Ishikawa (cell line): ENCODE results near the gene RNPEP.

ENCODE experiments used
- CEBPB ChIP-seq: IDR thresholded peaks from 2 replicates; pipeline ENCODE4 v1.6.1; 2012
- CREB1 ChIP-seq: IDR thresholded peaks from 2 replicates; pipeline ENCODE4 v1.6.1; 2012; ENCODE audit warnings: low read depth
- EGR1 ChIP-seq: IDR thresholded peaks from 2 replicates; pipeline ENCODE4 v1.6.1; 2012
- EP300 ChIP-seq: IDR thresholded peaks from 2 replicates; pipeline ENCODE4 v1.6.1; 2012; ENCODE audit warnings: borderline replicate concordance
- FOXM1 ChIP-seq: IDR thresholded peaks from 2 replicates; pipeline ENCODE4 v1.6.1; 2012; ENCODE audit warnings: low read depth, borderline replicate concordance
- MAX ChIP-seq: IDR thresholded peaks from 2 replicates; pipeline ENCODE4 v1.6.1; 2012
- NFIC ChIP-seq: IDR thresholded peaks from 2 replicates; pipeline ENCODE4 v1.6.1; 2012
- RAD21 ChIP-seq: IDR thresholded peaks from 2 replicates; pipeline ENCODE4 v1.6.1; 2012; ENCODE audit warnings: low read depth
- REST ChIP-seq: IDR thresholded peaks from 2 replicates; pipeline ENCODE4 v1.6.1; 2012; ENCODE audit warnings: low read depth, mild to moderate bottlenecking
- TAF1 ChIP-seq: IDR thresholded peaks from 2 replicates; pipeline ENCODE4 v1.6.1; 2012; ENCODE audit warnings: low read depth, mild to moderate bottlenecking
- TCF12 ChIP-seq: IDR thresholded peaks from 2 replicates; pipeline ENCODE4 v1.6.1; 2012; ENCODE audit warnings: low read depth
- TEAD4 ChIP-seq: IDR thresholded peaks from 2 replicates; pipeline ENCODE4 v1.6.1; 2012
- USF1 ChIP-seq: IDR thresholded peaks from 2 replicates; pipeline ENCODE4 v1.6.1; 2012
- YY1 ChIP-seq: IDR thresholded peaks from 2 replicates; pipeline ENCODE4 v1.6.1; 2012; ENCODE audit warnings: low read depth
- ZBTB7A ChIP-seq: IDR thresholded peaks from 2 replicates; pipeline ENCODE4 v1.6.1; 2012; ENCODE audit warnings: low read depth

The RNPEP gene

GRCh38 chr1:201946224-201946908 lies 36.1 kb upstream of the RNPEP start, which contains the start of gene LMOD1:
Gene LMOD1 (minus strand): TSS chr1:201946548. CDS start chr1:201946340, 208 bp downstream.
- TF ChIP-seq USF1 (no peak), TCF12 (no peak), ZBTB7A (peak; percentile 83), MAX (peak; percentile 63), EP300 (0 out of 2 replicates have a peak, but pooled peaks have one; percentile 32), CEBPB (no peak), TEAD4 (peak; percentile 94), TAF1 (0 out of 2 replicates have a peak, but pooled peaks have one; percentile 29)

GRCh38 chr1:201947697-201948008 lies 34.8 kb upstream of the RNPEP start:
- no peak for TF ChIP-seq NFIC
- no peak for TF ChIP-seq FOXM1
- TF ChIP-seq REST, result no peak
- no peak for TF ChIP-seq MAX

- TF ChIP-seq ZBTB7A (no peak), TEAD4 (no peak), EGR1 (no peak), MAX (no peak), CEBPB (no peak), USF1 (no peak), TCF12 (no peak)
Observed at GRCh38 chr1:201949491-201949890, 33.0 kb upstream of the RNPEP start.

- TF ChIP-seq TEAD4 (no peak), YY1 (no peak), REST (no peak), FOXM1 (no peak), RAD21 (no peak), CREB1 (no peak), TAF1 (no peak), NFIC (no peak), MAX (no peak), CEBPB (no peak), USF1 (no peak)
Observed at GRCh38 chr1:201954263-201955008, 28.0 kb upstream of the RNPEP start.

- no peak for TF ChIP-seq USF1
- peak; percentile 83 for TF ChIP-seq MAX
- no peak for TF ChIP-seq RAD21
- TF ChIP-seq TAF1, result peak; percentile 90
- TF ChIP-seq CEBPB, result no peak
- TF ChIP-seq EGR1, result peak; percentile 89
- TF ChIP-seq REST, result no peak
- TF ChIP-seq YY1, result peak; percentile 96
- TF ChIP-seq FOXM1, result no peak
Observed at GRCh38 chr1:201955009-201955728, 27.3 kb upstream of the RNPEP start, which contains the start of gene TIMM17A. Gene TIMM17A (plus strand): TSS chr1:201955503. CDS start chr1:201955527, 24 bp downstream.
